Natural killer cell (primary cell): Measurements from ENCODE around the gene ANKRD49. TPM values are rescaled to one million over a fixed set of nuclear protein-coding genes. Genes with fewer than 3 reads are reported as not detected.
A peak's percentile ranks its signal among the peaks of the same experiment; 100 is the strongest.

Experiments used
- ATAC-seq, 3 donors: fragments of 150-1000 bp in 2 of 3; fragments of 200-7000 bp in 1 of 3; cut with Tn5 transposase; 1 replicate in 1 of 3; 2 replicates in 2 of 3; pipeline ENCODE4 v1.10.0; 2021; ENCODE audit warnings: mild to moderate bottlenecking in 2 of 3, moderate library complexity in 2 of 3
- DNase-seq, 2 donors: peaks; one replicate each; pipeline versions ENCODE4 v3.0.0 to v3.0.0-alpha.2; 2013 to 2021; ENCODE audit warnings: mixed read lengths in 1 of 2
- H3K27ac ChIP-seq: one replicate; pipeline ENCODE4 v1.5.1; 2013; ENCODE audit warnings: mild to moderate bottlenecking, low read length
- H3K27me3 ChIP-seq: one replicate; pipeline ENCODE4 v1.6.1; 2013; ENCODE audit warnings: low read length; ENCODE audit not compliant: control insufficient read depth, insufficient read depth
- H3K36me3 ChIP-seq: one replicate; pipeline ENCODE4 v1.6.1; 2013; ENCODE audit warnings: low read length; ENCODE audit not compliant: control insufficient read depth, insufficient read depth
- H3K4me1 ChIP-seq: one replicate; pipeline ENCODE4 v1.6.1; 2013; ENCODE audit warnings: low read length; ENCODE audit not compliant: control insufficient read depth, insufficient read depth
- H3K4me3 ChIP-seq: one replicate; pipeline ENCODE4 v1.5.1; 2013; ENCODE audit warnings: low read length
- H3K9me3 ChIP-seq: one replicate; pipeline ENCODE4 v1.6.1; 2013; ENCODE audit warnings: low read length; ENCODE audit not compliant: control insufficient read depth, insufficient read depth
- H3K27ac Mint-ChIP-seq, 2 donors: one replicate each; pipeline ENCODE4 v1.8.0; 2022; ENCODE audit warnings: mild to moderate bottlenecking in 2 of 2, mixed read lengths in 2 of 2, moderate library complexity in 1 of 2
- H3K27me3 Mint-ChIP-seq, 2 donors: one replicate each; pipeline ENCODE4 v1.8.0; 2022; ENCODE audit warnings: low read depth in 2 of 2, mixed read lengths in 2 of 2
- H3K36me3 Mint-ChIP-seq: one replicate; pipeline ENCODE4 v1.8.0; 2022; ENCODE audit warnings: mixed read lengths
- H3K4me1 Mint-ChIP-seq, 2 donors: one replicate each; pipeline ENCODE4 v1.8.0; 2022; ENCODE audit warnings: mixed read lengths in 2 of 2
- H3K4me3 Mint-ChIP-seq: one replicate; pipeline ENCODE4 v1.8.0; 2022; ENCODE audit warnings: mild to moderate bottlenecking, moderate library complexity, mixed read lengths
- H3K9me3 Mint-ChIP-seq, 2 donors: one replicate each; pipeline ENCODE4 v1.8.0; 2022; ENCODE audit warnings: mixed read lengths in 2 of 2
- WGBS: methylation state at CpG from one replicate; pipeline ENCODE4 v1.1.7; 2013; ENCODE audit warnings: missing lambda C conversion rate; ENCODE audit not compliant: insufficient coverage; 5-methylcytosine and 5-hydroxymethylcytosine counted together
- intact Hi-C: fragments of 100-400 bp; cut with micrococcal nuclease; formaldehyde crosslinking; loops from one replicate; pipeline ENCODE4 v1.14.2; 2022
- total RNA-seq, 4 donors: library from RNA; stranded (reverse); fragments of 120-200 nt in 1 of 4; gene quantifications; one replicate each; pipeline versions ENCODE4 v1.2.3 to v1.2.4, GENCODE V29; 2013 to 2022
- TF ChIP-seq, protein P1 (sequence below): fragments of 200-600 bp; IDR thresholded peaks from one replicate; pipeline ENCODE4 v1.8.0; 2022; ENCODE audit warnings: antibody characterized with exemption

Gene ANKRD49
- total RNA-seq, 3 donors from 2014 or later (not counting 1 experiment from before 2014, with no cell fraction given) = 47.7 to 55.6 (median 52.6) TPM

DNA sequence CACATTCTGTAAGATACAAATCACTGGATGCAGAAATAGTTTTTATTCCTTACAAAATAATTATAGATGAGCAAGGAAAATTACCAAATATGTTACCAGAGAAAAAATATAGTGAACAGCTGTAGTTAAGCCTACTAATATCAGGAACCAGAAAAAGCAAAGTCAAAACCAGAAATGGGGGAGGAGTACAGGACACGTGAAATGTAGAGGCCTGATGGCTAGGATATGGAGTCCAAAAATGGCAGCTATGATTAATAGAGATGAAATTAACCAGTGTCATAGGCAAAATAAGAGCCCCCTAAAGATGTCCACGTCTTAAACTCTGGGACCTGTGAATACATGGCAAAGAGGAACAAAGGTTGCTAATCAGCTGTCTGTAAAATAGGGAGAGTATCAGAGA, 34.2 kb upstream of the ANKRD49 start:
- Histone ChIP-seq H3K36me3 (peaks cover 28% of the 10 kb centered on the region), H3K4me1 (no peaks in the 10 kb centered on the region), H3K27me3 (no peaks in the 10 kb centered on the region), H3K4me3 (no peak overlapping the region), H3K9me3 (no peaks in the 10 kb centered on the region), H3K27ac (no peak overlapping the region)
- H3K27ac Mint-ChIP-seq = no peak overlapping the region
- H3K4me3 Mint-ChIP-seq = no peak overlapping the region
- TF ChIP-seq, protein P1, sequence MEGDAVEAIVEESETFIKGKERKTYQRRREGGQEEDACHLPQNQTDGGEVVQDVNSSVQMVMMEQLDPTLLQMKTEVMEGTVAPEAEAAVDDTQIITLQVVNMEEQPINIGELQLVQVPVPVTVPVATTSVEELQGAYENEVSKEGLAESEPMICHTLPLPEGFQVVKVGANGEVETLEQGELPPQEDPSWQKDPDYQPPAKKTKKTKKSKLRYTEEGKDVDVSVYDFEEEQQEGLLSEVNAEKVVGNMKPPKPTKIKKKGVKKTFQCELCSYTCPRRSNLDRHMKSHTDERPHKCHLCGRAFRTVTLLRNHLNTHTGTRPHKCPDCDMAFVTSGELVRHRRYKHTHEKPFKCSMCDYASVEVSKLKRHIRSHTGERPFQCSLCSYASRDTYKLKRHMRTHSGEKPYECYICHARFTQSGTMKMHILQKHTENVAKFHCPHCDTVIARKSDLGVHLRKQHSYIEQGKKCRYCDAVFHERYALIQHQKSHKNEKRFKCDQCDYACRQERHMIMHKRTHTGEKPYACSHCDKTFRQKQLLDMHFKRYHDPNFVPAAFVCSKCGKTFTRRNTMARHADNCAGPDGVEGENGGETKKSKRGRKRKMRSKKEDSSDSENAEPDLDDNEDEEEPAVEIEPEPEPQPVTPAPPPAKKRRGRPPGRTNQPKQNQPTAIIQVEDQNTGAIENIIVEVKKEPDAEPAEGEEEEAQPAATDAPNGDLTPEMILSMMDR = no peak
- ATAC-seq = no peak
- 76% methylated on average over 2 of the region's 2 CpGs for WGBS
- intact Hi-C loops = no loop called here
- H3K4me1 Mint-ChIP-seq = peaks cover 6 to 7% of the 10 kb centered on the region in 2 donors
- H3K36me3 Mint-ChIP-seq = peaks cover 8% of the 10 kb centered on the region
- DNase-seq = no peak
- H3K9me3 Mint-ChIP-seq = no peaks in the 10 kb centered on the region
- no peaks in the 10 kb centered on the region for H3K27me3 Mint-ChIP-seq

DNA sequence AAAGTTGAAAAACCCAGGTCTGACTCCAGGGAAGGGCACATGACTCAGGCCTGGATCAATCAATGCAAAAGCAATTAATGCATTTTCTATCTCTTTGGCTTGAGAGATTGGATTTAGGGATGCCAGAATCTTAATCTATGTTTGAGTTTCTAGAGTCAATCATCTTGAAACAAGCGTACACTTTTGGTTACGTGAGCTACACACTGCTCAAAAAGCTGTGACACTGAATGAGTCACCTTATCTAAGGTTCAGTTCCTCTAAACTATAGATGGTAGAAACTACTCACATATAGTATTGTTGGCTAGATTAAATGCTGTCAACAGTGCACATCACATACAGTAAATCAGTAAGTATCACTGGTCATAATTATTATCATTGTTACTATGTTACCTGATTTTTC, 24.4 kb upstream of the ANKRD49 start:
- Histone ChIP-seq H3K4me1 (peaks cover 8% of the 10 kb centered on the region), H3K4me3 (no peak overlapping the region), H3K36me3 (peaks cover 33% of the 10 kb centered on the region), H3K9me3 (no peaks in the 10 kb centered on the region), H3K27me3 (no peaks in the 10 kb centered on the region), H3K27ac (no peak overlapping the region)
- intact Hi-C loops = no loop called here
- no peaks in the 10 kb centered on the region for H3K27me3 Mint-ChIP-seq
- peaks cover 13% of the 10 kb centered on the region for H3K36me3 Mint-ChIP-seq
- no peaks in the 10 kb centered on the region for H3K9me3 Mint-ChIP-seq
- DNase-seq (no peak), ATAC-seq (no peak)
- H3K4me1 Mint-ChIP-seq = peaks cover 24 to 27% of the 10 kb centered on the region in 2 donors
- H3K4me3 Mint-ChIP-seq = no peak overlapping the region
- H3K27ac Mint-ChIP-seq = no peak overlapping the region
- TF ChIP-seq, protein P1 = no peak
- 80% methylated on average over 2 of the region's 2 CpGs for WGBS

DNA sequence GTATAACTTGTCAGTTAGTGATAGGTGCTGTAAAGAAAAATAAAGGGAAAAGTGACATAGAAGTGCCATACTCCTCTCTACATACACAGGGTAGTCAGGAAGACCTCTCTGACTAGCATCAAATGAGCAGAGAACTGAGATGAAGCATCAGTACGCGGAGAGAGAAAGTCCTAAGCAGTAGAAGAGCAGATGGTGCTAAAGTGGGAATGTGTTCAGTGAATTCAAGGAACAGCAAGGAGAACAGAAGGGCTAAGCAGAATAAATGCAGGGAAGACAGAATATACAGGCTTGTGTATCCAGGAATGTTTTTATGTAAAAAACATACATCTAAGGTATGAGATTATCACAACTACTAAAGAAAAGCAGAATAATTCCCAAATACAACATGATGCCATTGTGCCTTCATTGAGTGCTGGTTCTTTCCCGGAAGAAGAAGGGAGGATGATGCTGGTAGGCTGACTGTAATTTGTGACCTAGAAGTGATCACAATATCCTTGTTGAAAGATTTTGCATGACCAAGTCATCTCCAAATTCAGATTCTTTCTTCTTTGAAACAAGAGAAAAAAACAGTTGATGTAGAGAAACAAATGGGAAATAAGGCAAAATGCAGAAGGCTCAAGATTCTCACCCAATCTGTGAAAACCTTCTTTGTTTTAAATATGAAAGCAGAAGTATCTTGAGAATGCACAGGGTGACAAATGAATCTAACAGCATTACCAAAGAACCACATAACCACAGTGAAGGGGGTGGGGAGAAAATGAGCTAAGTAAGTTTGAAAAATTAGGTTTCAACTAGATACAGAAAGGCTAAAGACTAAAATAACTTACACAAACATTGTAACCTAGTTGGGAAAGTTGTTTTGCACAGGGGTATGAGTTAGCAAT, 20.6 kb upstream of the ANKRD49 start:
- WGBS = 92% methylated on average over 2 of the region's 3 CpGs
- H3K27me3 Mint-ChIP-seq = no peaks in the 10 kb centered on the region
- Histone ChIP-seq H3K4me1 (peaks cover 8% of the 10 kb centered on the region), H3K9me3 (no peaks in the 10 kb centered on the region), H3K27ac (peak overlapping the region; percentile 87), H3K4me3 (no peak overlapping the region), H3K36me3 (peaks cover 34% of the 10 kb centered on the region), H3K27me3 (no peaks in the 10 kb centered on the region)
- H3K4me1 Mint-ChIP-seq = peaks cover 29 to 36% of the 10 kb centered on the region in 2 donors
- peak overlapping the region; percentile 69 for H3K4me3 Mint-ChIP-seq
- H3K9me3 Mint-ChIP-seq = no peaks in the 10 kb centered on the region
- TF ChIP-seq, protein P1 = no peak
- DNase-seq = peak in 1 of 2 donors; percentile 58
- peaks cover 5% of the 10 kb centered on the region for H3K36me3 Mint-ChIP-seq
- peak overlapping the region; percentile 84 to 95 for H3K27ac Mint-ChIP-seq
- intact Hi-C loops = loop anchor here (5.0 kb wide), 1 partner anchor 346 kb away; the partner anchor contains the start of gene PANX1
- ATAC-seq = peak; percentile 93 to 99 (median 96)
